Measurements from ENCODE around the gene KRT85. TPM values are rescaled to one million over a fixed set of nuclear protein-coding genes. Genes with fewer than 3 reads are reported as not detected.

KRT85 gene
- total and polyA plus RNA-seq, 8 donors = 0.14 to 0.26 TPM; not detected in 6

DNA sequence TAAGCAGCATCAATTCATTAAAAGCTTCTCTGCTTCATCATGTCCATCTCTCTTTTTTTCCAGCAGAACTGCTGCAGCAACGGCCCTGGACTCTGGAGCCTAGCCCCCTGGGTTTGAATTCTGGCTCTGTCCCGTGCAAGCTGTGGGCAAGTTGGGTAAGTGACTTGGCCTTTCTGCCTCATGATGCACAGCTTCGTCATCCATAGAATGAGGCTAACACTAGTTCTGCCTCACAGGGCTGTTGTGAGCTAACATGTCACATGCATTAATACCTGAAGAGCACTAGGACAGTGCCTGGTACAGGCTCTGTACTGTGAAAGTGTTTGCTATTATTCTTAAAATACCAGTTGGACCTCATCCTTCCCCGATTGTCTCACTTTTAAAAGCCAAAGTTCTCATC, 34.6 kb upstream of the KRT85 start:
- ATAC-seq (no peak), DNase-seq (no peak)
- H3K27ac ChIP-seq = no peak overlapping the region
- TF ChIP-seq, protein P1, sequence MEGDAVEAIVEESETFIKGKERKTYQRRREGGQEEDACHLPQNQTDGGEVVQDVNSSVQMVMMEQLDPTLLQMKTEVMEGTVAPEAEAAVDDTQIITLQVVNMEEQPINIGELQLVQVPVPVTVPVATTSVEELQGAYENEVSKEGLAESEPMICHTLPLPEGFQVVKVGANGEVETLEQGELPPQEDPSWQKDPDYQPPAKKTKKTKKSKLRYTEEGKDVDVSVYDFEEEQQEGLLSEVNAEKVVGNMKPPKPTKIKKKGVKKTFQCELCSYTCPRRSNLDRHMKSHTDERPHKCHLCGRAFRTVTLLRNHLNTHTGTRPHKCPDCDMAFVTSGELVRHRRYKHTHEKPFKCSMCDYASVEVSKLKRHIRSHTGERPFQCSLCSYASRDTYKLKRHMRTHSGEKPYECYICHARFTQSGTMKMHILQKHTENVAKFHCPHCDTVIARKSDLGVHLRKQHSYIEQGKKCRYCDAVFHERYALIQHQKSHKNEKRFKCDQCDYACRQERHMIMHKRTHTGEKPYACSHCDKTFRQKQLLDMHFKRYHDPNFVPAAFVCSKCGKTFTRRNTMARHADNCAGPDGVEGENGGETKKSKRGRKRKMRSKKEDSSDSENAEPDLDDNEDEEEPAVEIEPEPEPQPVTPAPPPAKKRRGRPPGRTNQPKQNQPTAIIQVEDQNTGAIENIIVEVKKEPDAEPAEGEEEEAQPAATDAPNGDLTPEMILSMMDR (IDR thresholded peaks at IDR 0.05) = no peak
- no peaks in the 10 kb centered on the region for H3K9me3 ChIP-seq
- H3K36me3 ChIP-seq = no peaks in the 10 kb centered on the region
- intact Hi-C loops (cut with DNase I) = no loop called here
- peaks cover 0 to 35% of the 10 kb centered on the region in 2 donors for H3K27me3 ChIP-seq
- H3K4me1 ChIP-seq = no peaks in the 10 kb centered on the region
- no peak overlapping the region for H3K4me3 ChIP-seq

DNA sequence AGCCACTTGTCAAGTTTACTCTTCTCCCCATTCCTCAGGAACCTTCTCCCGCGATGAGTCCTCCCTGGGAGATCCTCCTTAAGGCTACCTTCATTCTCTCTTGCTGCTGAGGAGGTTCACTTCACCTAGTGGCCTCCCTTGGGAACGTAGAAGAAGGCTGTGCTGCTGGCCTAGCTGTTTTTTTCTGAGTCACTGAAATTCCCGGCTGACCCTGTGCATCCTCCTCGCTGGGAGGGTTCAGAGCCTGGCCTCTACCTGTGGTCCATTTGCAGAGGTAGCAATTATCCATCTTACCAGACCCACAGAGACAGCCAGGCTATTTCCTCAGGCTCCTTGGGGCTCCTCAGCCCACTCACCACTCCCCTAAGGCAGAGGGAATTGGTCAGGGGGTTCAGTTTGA, 34.2 kb upstream of the KRT85 start:
- H3K4me1 ChIP-seq = no peaks in the 10 kb centered on the region
- intact Hi-C loops (cut with DNase I) = no loop called here
- TF ChIP-seq, protein P1 (IDR thresholded peaks at IDR 0.05) = no peak
- no peak overlapping the region for H3K4me3 ChIP-seq
- no peaks in the 10 kb centered on the region for H3K36me3 ChIP-seq
- ATAC-seq (no peak), DNase-seq (no peak)
- no peaks in the 10 kb centered on the region for H3K9me3 ChIP-seq
- H3K27me3 ChIP-seq = peaks cover 0 to 38% of the 10 kb centered on the region in 2 donors
- no peak overlapping the region for H3K27ac ChIP-seq

DNA sequence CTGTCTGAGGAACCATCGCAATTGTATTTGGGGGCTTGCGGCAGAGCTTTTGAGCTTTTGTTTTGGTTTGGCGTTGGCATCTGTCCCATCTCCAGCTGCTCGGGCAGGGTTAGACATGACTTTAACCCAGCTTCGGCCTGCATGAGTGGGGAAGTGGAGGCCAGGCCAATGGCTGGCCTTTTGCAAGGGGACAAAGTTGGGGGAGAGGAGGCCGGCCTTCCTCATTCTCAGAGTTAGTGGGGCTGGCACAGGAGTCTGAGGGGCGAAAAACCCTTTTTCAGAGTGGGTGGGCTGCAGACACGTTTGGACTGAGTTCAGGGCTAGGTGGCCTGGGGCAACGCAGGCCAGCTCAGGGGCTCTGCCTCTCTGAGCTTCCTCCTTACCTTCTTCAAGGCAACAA, 33.6 kb upstream of the KRT85 start:
- peaks cover 0 to 38% of the 10 kb centered on the region in 2 donors for H3K27me3 ChIP-seq
- intact Hi-C loops (cut with DNase I) = no loop called here

DNA sequence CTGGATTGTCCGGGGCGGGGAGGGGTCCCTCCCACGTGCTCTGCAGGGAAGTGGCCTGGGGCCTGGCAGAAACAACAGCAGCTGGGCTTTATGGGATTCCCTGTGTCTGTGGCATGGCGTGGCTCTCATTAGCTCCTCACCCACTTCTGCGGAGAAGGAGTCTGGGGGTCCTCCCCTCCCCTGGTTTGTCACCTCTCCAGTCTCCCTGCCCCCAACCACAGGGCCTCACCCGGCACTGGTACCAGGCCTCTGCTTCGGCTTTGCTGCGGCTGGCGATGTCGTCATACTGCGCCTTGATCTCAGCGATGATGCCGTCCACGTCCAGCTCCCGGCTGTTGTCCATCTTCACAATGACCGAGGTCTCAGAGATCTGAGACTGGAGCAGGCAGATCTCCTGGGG, 32.5 kb upstream of the KRT85 start:
- Histone ChIP-seq H3K27me3 (peaks cover 0 to 45% of the 10 kb centered on the region in 2 donors), H3K9me3 (no peaks in the 10 kb centered on the region), H3K27ac (no peak overlapping the region), H3K36me3 (no peaks in the 10 kb centered on the region), H3K4me1 (no peaks in the 10 kb centered on the region), H3K4me3 (no peak overlapping the region)
- DNase-seq = no peak
- no peak for ATAC-seq
- intact Hi-C loops (cut with DNase I) = no loop called here
- TF ChIP-seq, protein P1 (IDR thresholded peaks at IDR 0.05) = no peak

More for the DNA sequence above, 33.6 kb upstream of the KRT85 start:
- H3K9me3 ChIP-seq = no peaks in the 10 kb centered on the region
- no peaks in the 10 kb centered on the region for H3K36me3 ChIP-seq
- H3K4me1 ChIP-seq = no peaks in the 10 kb centered on the region
- DNase-seq (no peak), ATAC-seq (no peak)
- H3K4me3 ChIP-seq = no peak overlapping the region
- H3K27ac ChIP-seq = no peak overlapping the region
- TF ChIP-seq, protein P1 (IDR thresholded peaks at IDR 0.05) = no peak

DNA sequence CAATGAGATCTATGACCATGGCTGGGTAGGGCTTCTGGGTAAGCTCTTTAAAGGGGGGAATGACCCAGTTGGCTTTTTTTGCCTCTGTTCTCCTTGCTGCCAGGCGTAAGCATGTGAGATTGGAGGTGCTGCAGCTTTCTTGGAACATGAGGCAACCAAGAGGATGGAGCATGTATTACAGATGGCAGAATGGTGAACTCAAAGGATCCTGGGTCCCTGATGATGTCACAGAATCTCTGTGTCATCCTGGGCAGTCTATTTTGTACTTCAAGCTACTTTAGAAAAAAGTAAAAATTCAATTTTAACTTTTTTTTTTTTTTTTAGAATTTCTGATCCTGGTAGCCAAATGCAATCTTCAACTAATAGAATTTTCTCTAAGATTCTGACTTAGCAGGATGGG, 30.9 kb upstream of the KRT85 start:
- DNase-seq = no peak
- peaks cover 0 to 45% of the 10 kb centered on the region in 2 donors for H3K27me3 ChIP-seq
- TF ChIP-seq, protein P1 (IDR thresholded peaks at IDR 0.05) = no peak
- no peaks in the 10 kb centered on the region for H3K4me1 ChIP-seq
- H3K4me3 ChIP-seq = no peak overlapping the region
- intact Hi-C loops (cut with DNase I) = no loop called here
- no peak for ATAC-seq
- H3K9me3 ChIP-seq = no peaks in the 10 kb centered on the region
- no peaks in the 10 kb centered on the region for H3K36me3 ChIP-seq
- no peak overlapping the region for H3K27ac ChIP-seq

All from left lung (tissue), 10 donors.